Adrenal gland (tissue), 5 donors: ENCODE measurements around the gene GABRA6.

ENCODE experiments used
- POLR2A ChIP-seq, 2 donors: fragments of 450-650 bp; IDR thresholded peaks; one replicate each; pipeline ENCODE4 v1.6.1; 2017; ENCODE audit warnings: antibody characterized with exemption in 2 of 2, mild to moderate bottlenecking in 2 of 2, moderate library complexity in 1 of 2
- TF ChIP-seq, protein P1 (sequence below), 6 experiments: fragments of 450-650 bp in 4 of 6; fragments of 200-600 bp in 2 of 6; sonication (generic) in 1 of 6; IDR thresholded peaks; 1 replicate in 5 of 6; 2 replicates in 1 of 6; pipeline versions ENCODE4 v1.5.1 to v1.8.0; 2016 to 2021; ENCODE audit warnings: antibody characterized with exemption in 6 of 6, mild to moderate bottlenecking in 2 of 6, moderate library complexity in 1 of 6
- donor health status: DM: no; HTN: no; CAD: no.

GRCh38 chr5:161744276-161744675, 58.8 kb downstream of the GABRA6 start:
- TF ChIP-seq, protein P1, sequence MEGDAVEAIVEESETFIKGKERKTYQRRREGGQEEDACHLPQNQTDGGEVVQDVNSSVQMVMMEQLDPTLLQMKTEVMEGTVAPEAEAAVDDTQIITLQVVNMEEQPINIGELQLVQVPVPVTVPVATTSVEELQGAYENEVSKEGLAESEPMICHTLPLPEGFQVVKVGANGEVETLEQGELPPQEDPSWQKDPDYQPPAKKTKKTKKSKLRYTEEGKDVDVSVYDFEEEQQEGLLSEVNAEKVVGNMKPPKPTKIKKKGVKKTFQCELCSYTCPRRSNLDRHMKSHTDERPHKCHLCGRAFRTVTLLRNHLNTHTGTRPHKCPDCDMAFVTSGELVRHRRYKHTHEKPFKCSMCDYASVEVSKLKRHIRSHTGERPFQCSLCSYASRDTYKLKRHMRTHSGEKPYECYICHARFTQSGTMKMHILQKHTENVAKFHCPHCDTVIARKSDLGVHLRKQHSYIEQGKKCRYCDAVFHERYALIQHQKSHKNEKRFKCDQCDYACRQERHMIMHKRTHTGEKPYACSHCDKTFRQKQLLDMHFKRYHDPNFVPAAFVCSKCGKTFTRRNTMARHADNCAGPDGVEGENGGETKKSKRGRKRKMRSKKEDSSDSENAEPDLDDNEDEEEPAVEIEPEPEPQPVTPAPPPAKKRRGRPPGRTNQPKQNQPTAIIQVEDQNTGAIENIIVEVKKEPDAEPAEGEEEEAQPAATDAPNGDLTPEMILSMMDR (IDR thresholded peaks at IDR 0.05), result no peak
- TF ChIP-seq POLR2A (IDR thresholded peaks at IDR 0.05), result no peak
